Gastrocnemius medialis (tissue), 4 donors: ENCODE measurements around the gene RRP1.

Experiments used
- CTCF ChIP-seq, 5 experiments: fragments of 450-650 bp in 3 of 5; fragments of 200-600 bp in 2 of 5; sonication (generic) in 2 of 5; IDR thresholded peaks in 4 of 5; conservative IDR thresholded peaks in 1 of 5; 1 replicate in 4 of 5; 2 replicates in 1 of 5; pipeline ENCODE4 v1.5.1; 2016 to 2019; ENCODE audit warnings: antibody characterized with exemption in 5 of 5, mild to moderate bottlenecking in 3 of 5, moderate library complexity in 3 of 5
- POLR2A ChIP-seq, 2 donors: fragments of 450-650 bp; IDR thresholded peaks; one replicate each; pipeline ENCODE4 v1.6.1; 2017; ENCODE audit warnings: antibody characterized with exemption in 2 of 2, mild to moderate bottlenecking in 2 of 2, moderate library complexity in 2 of 2

- TF ChIP-seq POLR2A (IDR thresholded peaks at IDR 0.05) (no peak), CTCF (IDR thresholded peaks at IDR 0.05 in 4 of 5, conservative IDR thresholded peaks at IDR 0.05 in 1 of 5) (no peak)
Observed at GRCh38 chr21:43741423-43742096, 47.8 kb upstream of the RRP1 start.
